MM.1S (cell line): ENCODE results near the gene ASPN.

Source experiments
- DNase-seq: peaks from one replicate; pipeline ENCODE4 v3.0.0-alpha.2; 2015
- H2AFZ ChIP-seq: fragments of 300-600 bp; sonication (generic); 2 replicates; pipeline ENCODE4 v1.6.0; 2016; ENCODE audit warnings: antibody characterized with exemption, low read length
- H3F3A ChIP-seq: fragments of 300-600 bp; sonication (generic); 2 replicates; pipeline ENCODE4 v1.6.1; 2016; ENCODE audit warnings: mild to moderate bottlenecking, antibody characterized with exemption, low read length, moderate library complexity, mixed read lengths; ENCODE audit not compliant: insufficient read depth
- H3K27ac ChIP-seq: fragments of 300-600 bp; sonication (generic); 2 replicates; pipeline ENCODE4 v1.5.1; 2016; ENCODE audit warnings: mild to moderate bottlenecking, low read length
- H3K27me3 ChIP-seq: fragments of 300-600 bp; sonication (generic); replicated peaks from 2 replicates; pipeline ENCODE4 v1.6.0; 2016; ENCODE audit warnings: low read length; ENCODE audit not compliant: insufficient read depth
- H3K36me3 ChIP-seq: fragments of 300-600 bp; sonication (generic); replicated peaks from 2 replicates; pipeline ENCODE4 v1.6.1; 2016; ENCODE audit warnings: mild to moderate bottlenecking, low read length, mixed read lengths; ENCODE audit not compliant: insufficient read depth
- H3K4me1 ChIP-seq: fragments of 300-600 bp; sonication (generic); 2 replicates; pipeline ENCODE4 v1.6.1; 2016; ENCODE audit warnings: low read length, mixed read lengths
- H3K4me2 ChIP-seq: fragments of 300-600 bp; sonication (generic); 2 replicates; pipeline ENCODE4 v1.6.0; 2016; ENCODE audit warnings: low read depth, low read length
- H3K4me3 ChIP-seq: fragments of 300-600 bp; sonication (generic); 2 replicates; pipeline ENCODE4 v1.5.1; 2016; ENCODE audit warnings: low read length, mixed read lengths
- H3K79me2 ChIP-seq: fragments of 300-600 bp; sonication (generic); 2 replicates; pipeline ENCODE4 v1.6.1; 2016; ENCODE audit warnings: mixed run types, low read length, mixed read lengths
- H3K9ac ChIP-seq: fragments of 300-600 bp; sonication (generic); 2 replicates; pipeline ENCODE4 v1.6.1; 2016; ENCODE audit warnings: low read length, mixed read lengths
- H3K9me2 ChIP-seq: fragments of 300-600 bp; sonication (generic); replicated peaks from 2 replicates; pipeline ENCODE4 v1.6.1; 2016; ENCODE audit warnings: mild to moderate bottlenecking, low read length, mixed read lengths; ENCODE audit not compliant: insufficient read depth
- H3K9me3 ChIP-seq: fragments of 300-600 bp; sonication (generic); replicated peaks from 2 replicates; pipeline ENCODE4 v1.6.1; 2016; ENCODE audit warnings: mild to moderate bottlenecking, low read length, mixed read lengths; ENCODE audit not compliant: insufficient read depth
- H4K20me1 ChIP-seq: fragments of 300-600 bp; sonication (generic); 2 replicates; pipeline ENCODE4 v1.6.1; 2016; ENCODE audit warnings: mild to moderate bottlenecking, low read length, moderate library complexity, mixed read lengths; ENCODE audit not compliant: insufficient read depth
- EZH2 ChIP-seq: fragments of 300-600 bp; sonication (generic); optimal IDR thresholded peaks from 2 replicates; pipeline ENCODE3; 2017; ENCODE audit warnings: low read depth, mild to moderate bottlenecking, antibody characterized with exemption, low read length, mixed read lengths
- EZH2phosphoT487 ChIP-seq: fragments of 300-600 bp; sonication (generic); IDR thresholded peaks from 2 replicates; pipeline ENCODE4 v1.6.1; 2018; ENCODE audit warnings: antibody characterized with exemption, low read length
- TF ChIP-seq, protein P1 (sequence below): fragments of 300-600 bp; sonication (generic); IDR thresholded peaks from 2 replicates; pipeline ENCODE4 v1.5.1; 2016; ENCODE audit warnings: antibody characterized with exemption, low read length, mixed read lengths

ASPN gene

GRCh38 chr9:92467041-92467440, 15.3 kb downstream of the ASPN start:
- no peaks in the 10 kb centered on the region for H4K20me1 ChIP-seq
- no peaks in the 10 kb centered on the region for H3F3A ChIP-seq
- no peaks in the 10 kb centered on the region for H3K9me2 ChIP-seq

GRCh38 chr9:92463984-92464383, 18.3 kb downstream of the ASPN start:
- no peak overlapping the region for H3K27ac ChIP-seq
- TF ChIP-seq EZH2phosphoT487 (no peak), EZH2 (no peak)
- TF ChIP-seq, protein P1, sequence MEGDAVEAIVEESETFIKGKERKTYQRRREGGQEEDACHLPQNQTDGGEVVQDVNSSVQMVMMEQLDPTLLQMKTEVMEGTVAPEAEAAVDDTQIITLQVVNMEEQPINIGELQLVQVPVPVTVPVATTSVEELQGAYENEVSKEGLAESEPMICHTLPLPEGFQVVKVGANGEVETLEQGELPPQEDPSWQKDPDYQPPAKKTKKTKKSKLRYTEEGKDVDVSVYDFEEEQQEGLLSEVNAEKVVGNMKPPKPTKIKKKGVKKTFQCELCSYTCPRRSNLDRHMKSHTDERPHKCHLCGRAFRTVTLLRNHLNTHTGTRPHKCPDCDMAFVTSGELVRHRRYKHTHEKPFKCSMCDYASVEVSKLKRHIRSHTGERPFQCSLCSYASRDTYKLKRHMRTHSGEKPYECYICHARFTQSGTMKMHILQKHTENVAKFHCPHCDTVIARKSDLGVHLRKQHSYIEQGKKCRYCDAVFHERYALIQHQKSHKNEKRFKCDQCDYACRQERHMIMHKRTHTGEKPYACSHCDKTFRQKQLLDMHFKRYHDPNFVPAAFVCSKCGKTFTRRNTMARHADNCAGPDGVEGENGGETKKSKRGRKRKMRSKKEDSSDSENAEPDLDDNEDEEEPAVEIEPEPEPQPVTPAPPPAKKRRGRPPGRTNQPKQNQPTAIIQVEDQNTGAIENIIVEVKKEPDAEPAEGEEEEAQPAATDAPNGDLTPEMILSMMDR, result no peak
- H3K9ac ChIP-seq, result no peak overlapping the region
- H2AFZ ChIP-seq, result no peak overlapping the region
- no peaks in the 10 kb centered on the region for H4K20me1 ChIP-seq
- no peak overlapping the region for H3K4me3 ChIP-seq
- H3K36me3 ChIP-seq, result no peaks in the 10 kb centered on the region
- no peaks in the 10 kb centered on the region for H3K9me2 ChIP-seq
- H3F3A ChIP-seq, result no peaks in the 10 kb centered on the region
- no peaks in the 10 kb centered on the region for H3K79me2 ChIP-seq
- H3K4me1 ChIP-seq, result no peaks in the 10 kb centered on the region
- H3K27me3 ChIP-seq, result no peaks in the 10 kb centered on the region
- no peak overlapping the region for H3K4me2 ChIP-seq
- no peaks in the 10 kb centered on the region for H3K9me3 ChIP-seq
- DNase-seq, result no peak

More at GRCh38 chr9:92467041-92467440, 15.3 kb downstream of the ASPN start:
- Histone ChIP-seq H3K9ac (no peak overlapping the region), H3K27ac (no peak overlapping the region), H3K4me3 (no peak overlapping the region), H3K4me1 (no peaks in the 10 kb centered on the region), H3K27me3 (no peaks in the 10 kb centered on the region), H3K79me2 (no peaks in the 10 kb centered on the region), H3K4me2 (no peak overlapping the region), H3K9me3 (no peaks in the 10 kb centered on the region), H2AFZ (no peak overlapping the region), H3K36me3 (no peaks in the 10 kb centered on the region)
- no peak for TF ChIP-seq EZH2phosphoT487
- TF ChIP-seq, protein P1, result no peak
- no peak for TF ChIP-seq EZH2
- no peak for DNase-seq

DNA sequence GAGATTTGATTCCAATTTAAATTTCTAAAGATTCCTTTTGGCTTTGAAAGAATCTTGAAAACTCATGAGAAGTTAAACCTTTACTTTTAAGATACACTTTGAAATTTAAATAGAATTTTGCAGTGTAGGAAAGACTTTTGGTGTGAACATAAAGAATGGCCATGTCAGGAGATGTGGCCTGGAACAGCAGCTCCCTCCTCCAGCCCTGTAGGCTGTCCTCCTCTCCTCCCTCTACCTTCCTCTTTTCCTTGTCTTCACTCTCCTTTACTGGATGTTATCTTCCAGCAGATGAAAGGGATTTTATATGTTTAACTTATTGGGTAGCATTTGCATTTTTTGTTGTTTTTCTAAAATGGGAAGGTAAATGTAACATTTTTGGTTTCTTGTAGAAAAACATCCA, 18.9 kb downstream of the ASPN start:
- Histone ChIP-seq H4K20me1 (no peaks in the 10 kb centered on the region), H3F3A (no peaks in the 10 kb centered on the region), H3K79me2 (no peaks in the 10 kb centered on the region), H3K27ac (no peak overlapping the region), H3K9ac (no peak overlapping the region), H3K9me2 (no peaks in the 10 kb centered on the region), H3K4me2 (no peak overlapping the region), H3K9me3 (no peaks in the 10 kb centered on the region), H3K36me3 (no peaks in the 10 kb centered on the region), H3K27me3 (no peaks in the 10 kb centered on the region), H3K4me1 (no peaks in the 10 kb centered on the region), H2AFZ (no peak overlapping the region), H3K4me3 (no peak overlapping the region)
- no peak for TF ChIP-seq EZH2
- TF ChIP-seq, protein P1, result no peak
- no peak for TF ChIP-seq EZH2phosphoT487
- DNase-seq, result no peak
